ENCODE results near the gene ITGAD.

ITGAD gene

DNA sequence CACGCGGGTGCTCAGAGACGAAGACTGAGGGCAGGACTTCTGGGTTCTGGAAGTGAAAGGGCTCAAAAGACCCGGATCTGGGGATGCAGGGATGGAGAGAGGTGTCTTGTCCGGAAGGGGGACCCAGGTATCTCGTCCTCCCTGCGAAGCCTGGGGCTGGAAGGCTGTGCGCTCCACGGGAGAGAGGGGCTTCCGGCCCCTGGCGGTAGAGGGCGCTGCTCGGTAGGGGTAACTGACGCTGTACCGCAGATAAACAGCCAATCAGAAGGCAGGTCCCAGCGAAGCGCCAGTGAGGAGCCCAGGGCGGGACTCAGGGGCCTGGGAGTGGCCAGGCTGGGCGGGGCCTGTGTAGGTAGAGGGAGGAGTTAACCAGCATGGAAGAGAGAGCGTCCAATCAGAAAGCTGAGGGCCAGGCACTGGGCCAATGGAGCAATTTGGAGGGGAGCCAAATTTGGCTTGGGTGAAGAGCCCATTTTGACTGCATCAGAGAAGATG is 79.6 kb downstream of the ITGAD start:
- H3K27me3 ChIP-seq (ENCODE audit: low read length) = no peaks in the 10 kb centered on the region
- TF ChIP-seq, protein P1, sequence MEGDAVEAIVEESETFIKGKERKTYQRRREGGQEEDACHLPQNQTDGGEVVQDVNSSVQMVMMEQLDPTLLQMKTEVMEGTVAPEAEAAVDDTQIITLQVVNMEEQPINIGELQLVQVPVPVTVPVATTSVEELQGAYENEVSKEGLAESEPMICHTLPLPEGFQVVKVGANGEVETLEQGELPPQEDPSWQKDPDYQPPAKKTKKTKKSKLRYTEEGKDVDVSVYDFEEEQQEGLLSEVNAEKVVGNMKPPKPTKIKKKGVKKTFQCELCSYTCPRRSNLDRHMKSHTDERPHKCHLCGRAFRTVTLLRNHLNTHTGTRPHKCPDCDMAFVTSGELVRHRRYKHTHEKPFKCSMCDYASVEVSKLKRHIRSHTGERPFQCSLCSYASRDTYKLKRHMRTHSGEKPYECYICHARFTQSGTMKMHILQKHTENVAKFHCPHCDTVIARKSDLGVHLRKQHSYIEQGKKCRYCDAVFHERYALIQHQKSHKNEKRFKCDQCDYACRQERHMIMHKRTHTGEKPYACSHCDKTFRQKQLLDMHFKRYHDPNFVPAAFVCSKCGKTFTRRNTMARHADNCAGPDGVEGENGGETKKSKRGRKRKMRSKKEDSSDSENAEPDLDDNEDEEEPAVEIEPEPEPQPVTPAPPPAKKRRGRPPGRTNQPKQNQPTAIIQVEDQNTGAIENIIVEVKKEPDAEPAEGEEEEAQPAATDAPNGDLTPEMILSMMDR (IDR thresholded peaks at IDR 0.05; ENCODE audit: insufficient read depth, low read length, poor library complexity, severe bottlenecking) = no peak
- no peak for TF ChIP-seq EZH2phosphoT487 (conservative IDR thresholded peaks at IDR 0.05; ENCODE audit: low read length)
- H3K9me3 ChIP-seq (ENCODE audit: insufficient read depth, low read length) = no peaks in the 10 kb centered on the region
- H2AFZ ChIP-seq (ENCODE audit: low read depth, low read length, severe bottlenecking) = no peak overlapping the region
- H3K9me2 ChIP-seq (replicated peaks; ENCODE audit: insufficient read depth, low read length) = no peaks in the 10 kb centered on the region
- no peak overlapping the region for H3K9ac ChIP-seq (ENCODE audit: low read length)
- H3K27ac ChIP-seq (ENCODE audit: low read depth, low read length) = no peak overlapping the region
- no peaks in the 10 kb centered on the region for H4K20me1 ChIP-seq (ENCODE audit: low read depth, low read length)
- no peaks in the 10 kb centered on the region for H3K36me3 ChIP-seq (ENCODE audit: low read length)
- no peak overlapping the region for H3K4me3 ChIP-seq (ENCODE audit: insufficient read depth, low read length, poor library complexity, severe bottlenecking)
- no peak overlapping the region for H3K4me2 ChIP-seq (ENCODE audit: low read depth, low read length, poor library complexity, severe bottlenecking)
- no peaks in the 10 kb centered on the region for H3F3A ChIP-seq (ENCODE audit: insufficient read depth)
- H3K79me2 ChIP-seq (ENCODE audit: insufficient read depth, low read length) = no peaks in the 10 kb centered on the region

DNA sequence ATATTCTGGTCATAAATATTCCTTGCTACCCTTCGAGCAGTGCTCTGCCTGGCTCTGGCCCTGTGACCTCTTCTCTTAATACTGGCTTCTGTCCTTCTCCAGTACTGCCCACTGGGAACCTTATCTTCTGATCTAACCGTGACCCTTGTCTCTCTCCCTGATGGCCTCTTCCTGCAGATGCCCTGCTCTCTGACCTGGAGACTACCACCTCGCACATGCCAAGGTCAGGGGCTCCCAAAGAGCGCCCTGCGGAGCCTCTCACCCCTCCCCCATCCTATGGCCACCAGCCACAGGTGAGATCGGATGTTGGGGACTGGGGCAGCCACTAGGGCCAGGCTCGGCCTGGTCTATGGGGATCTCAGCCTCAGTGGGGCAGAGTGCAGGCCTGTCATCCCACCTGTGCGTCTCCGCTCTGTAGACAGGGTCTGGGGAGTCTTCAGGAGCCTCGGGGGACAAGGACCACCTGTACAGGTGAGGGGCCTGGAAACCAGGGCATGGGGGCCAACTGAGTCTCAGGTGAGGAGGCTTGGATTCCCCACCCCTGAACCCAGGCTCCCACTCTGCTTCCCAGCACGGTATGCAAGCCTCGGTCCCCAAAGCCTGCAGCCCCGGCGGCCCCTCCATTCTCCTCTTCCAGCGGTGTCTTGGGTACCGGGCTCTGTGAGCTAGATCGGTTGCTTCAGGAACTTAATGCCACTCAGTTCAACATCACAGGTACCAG is 80.3 kb downstream of the ITGAD start:
- H3K9ac ChIP-seq (ENCODE audit: low read length) = no peak overlapping the region
- no peaks in the 10 kb centered on the region for H3K79me2 ChIP-seq (ENCODE audit: insufficient read depth, low read length)
- no peak overlapping the region for H2AFZ ChIP-seq (ENCODE audit: low read depth, low read length, severe bottlenecking)
- no peak overlapping the region for H3K4me3 ChIP-seq (ENCODE audit: insufficient read depth, low read length, poor library complexity, severe bottlenecking)
- no peaks in the 10 kb centered on the region for H3F3A ChIP-seq (ENCODE audit: insufficient read depth)
- TF ChIP-seq, protein P1 (IDR thresholded peaks at IDR 0.05; ENCODE audit: insufficient read depth, low read length, poor library complexity, severe bottlenecking) = no peak
- TF ChIP-seq EZH2phosphoT487 (conservative IDR thresholded peaks at IDR 0.05; ENCODE audit: low read length) = no peak
- no peaks in the 10 kb centered on the region for H3K27me3 ChIP-seq (ENCODE audit: low read length)
- no peaks in the 10 kb centered on the region for H3K9me2 ChIP-seq (replicated peaks; ENCODE audit: insufficient read depth, low read length)
- H3K27ac ChIP-seq (ENCODE audit: low read depth, low read length) = no peak overlapping the region
- H3K36me3 ChIP-seq (ENCODE audit: low read length) = no peaks in the 10 kb centered on the region
- H3K9me3 ChIP-seq (ENCODE audit: insufficient read depth, low read length) = no peaks in the 10 kb centered on the region
- H4K20me1 ChIP-seq (ENCODE audit: low read depth, low read length) = no peaks in the 10 kb centered on the region
- no peak overlapping the region for H3K4me2 ChIP-seq (ENCODE audit: low read depth, low read length, poor library complexity, severe bottlenecking)

DNA sequence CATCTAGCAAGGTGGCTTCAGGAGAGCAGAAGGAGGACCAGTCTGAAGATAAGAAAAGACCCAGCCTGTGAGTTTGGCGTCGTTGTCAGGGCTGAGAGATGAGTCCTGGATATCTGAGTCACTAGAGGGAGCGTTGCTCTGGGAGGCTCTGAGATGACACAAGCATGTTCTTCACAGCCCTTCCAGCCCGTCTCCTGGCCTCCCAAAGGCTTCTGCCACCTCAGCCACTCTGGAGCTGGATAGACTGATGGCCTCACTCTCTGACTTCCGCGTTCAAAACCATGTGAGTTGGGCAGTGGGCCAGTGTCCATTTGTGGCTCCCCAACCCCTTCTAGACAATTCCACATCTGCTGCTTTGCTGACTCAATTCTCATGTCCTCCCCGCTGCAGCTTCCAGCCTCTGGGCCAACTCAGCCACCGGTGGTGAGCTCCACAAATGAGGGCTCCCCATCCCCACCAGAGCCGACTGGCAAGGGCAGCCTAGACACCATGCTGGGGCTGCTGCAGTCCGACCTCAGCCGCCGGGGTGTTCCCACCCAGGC is 81.1 kb downstream of the ITGAD start:
- no peaks in the 10 kb centered on the region for H4K20me1 ChIP-seq (ENCODE audit: low read depth, low read length)
- H3K9me2 ChIP-seq (replicated peaks; ENCODE audit: insufficient read depth, low read length) = no peaks in the 10 kb centered on the region
- H3K36me3 ChIP-seq (ENCODE audit: low read length) = no peaks in the 10 kb centered on the region
- no peak for TF ChIP-seq EZH2phosphoT487 (conservative IDR thresholded peaks at IDR 0.05; ENCODE audit: low read length)
- TF ChIP-seq, protein P1 (IDR thresholded peaks at IDR 0.05; ENCODE audit: insufficient read depth, low read length, poor library complexity, severe bottlenecking) = no peak
- H3K4me3 ChIP-seq (ENCODE audit: insufficient read depth, low read length, poor library complexity, severe bottlenecking) = no peak overlapping the region
- H3K79me2 ChIP-seq (ENCODE audit: insufficient read depth, low read length) = no peaks in the 10 kb centered on the region
- H3K27me3 ChIP-seq (ENCODE audit: low read length) = no peaks in the 10 kb centered on the region
- H3K27ac ChIP-seq (ENCODE audit: low read depth, low read length) = no peak overlapping the region
- H3K9ac ChIP-seq (ENCODE audit: low read length) = no peak overlapping the region
- H3F3A ChIP-seq (ENCODE audit: insufficient read depth) = no peaks in the 10 kb centered on the region
- H3K9me3 ChIP-seq (ENCODE audit: insufficient read depth, low read length) = no peaks in the 10 kb centered on the region
- H2AFZ ChIP-seq (ENCODE audit: low read depth, low read length, severe bottlenecking) = no peak overlapping the region
- H3K4me2 ChIP-seq (ENCODE audit: low read depth, low read length, poor library complexity, severe bottlenecking) = no peak overlapping the region
